Posterior cingulate gyrus (tissue), 11 donors: ENCODE data around the gene OR2C1.

Experiments
- DNase-seq, 10 donors: peaks; one replicate each; pipeline versions ENCODE4 v3.0.0 to v3.0.0-alpha.2; 2020 to 2021; ENCODE audit warnings: mixed read lengths in 3 of 10
- intact Hi-C: fragments of 100-400 bp; cut with DNase I; formaldehyde crosslinking; loops from one replicate; pipeline ENCODE4 v1.15.1; 2023

The OR2C1 gene

GRCh38 chr16:3389663-3390338, 34.1 kb downstream of the OR2C1 start:
- intact Hi-C loops: no loop called here
- no peak for DNase-seq

GRCh38 chr16:3400446-3400778, 44.7 kb downstream of the OR2C1 start:
- intact Hi-C loops: loop anchor here (2.0 kb wide), 3 partner anchors 36 to 118 kb away; partner anchors contain the start of genes TIGD7, ZNF263 and ZNF75A

GRCh38 chr16:3400779-3401688, 45.3 kb downstream of the OR2C1 start, which contains the start of the genes ZNF174 and ZSCAN32:
Gene ZNF174 (plus strand): TSS chr16:3401215. CDS start chr16:3402005, 790 bp downstream.
Gene ZSCAN32 (minus strand): TSS chr16:3401004. CDS start chr16:3397557, 3,447 bp downstream.
- intact Hi-C loops: loop anchor here (1.0 to 2.0 kb wide), 4 partner anchors 36 to 118 kb away; partner anchors contain the start of genes TIGD7, ZNF263 and ZNF75A
- peak; percentile 98 to 100 (median 99) for DNase-seq

More at GRCh38 chr16:3400446-3400778, 44.7 kb downstream of the OR2C1 start:
- DNase-seq: no peak

GRCh38 chr16:3401719-3402397, 46.2 kb downstream of the OR2C1 start:
- no peak for DNase-seq
- intact Hi-C loops: loop anchor here (1.0 to 2.0 kb wide), 4 partner anchors 37 to 119 kb away; partner anchors contain the start of genes TIGD7, ZNF263 and ZNF75A
